Measurements from ENCODE around the gene GPR87.

GRCh38 chr3:151306168-151306810, 10.3 kb downstream of the GPR87 start:
- TF ChIP-seq BHLHE40 (IDR thresholded peaks at IDR 0.05; ENCODE audit: low read depth, low read length) (no peak), POLR2A (IDR thresholded peaks at IDR 0.05; ENCODE audit: low read depth, low read length) (no peak), SMC3 (IDR thresholded peaks at IDR 0.05; ENCODE audit: low read depth, low read length) (no peak), FOS (IDR thresholded peaks at IDR 0.05; ENCODE audit: low read depth, low read length) (no peak), RAD21 (IDR thresholded peaks at IDR 0.05; ENCODE audit: low read length) (no peak), MAFK (IDR thresholded peaks at IDR 0.05; ENCODE audit: low read depth, low read length) (no peak)
- TF ChIP-seq, protein P1, sequence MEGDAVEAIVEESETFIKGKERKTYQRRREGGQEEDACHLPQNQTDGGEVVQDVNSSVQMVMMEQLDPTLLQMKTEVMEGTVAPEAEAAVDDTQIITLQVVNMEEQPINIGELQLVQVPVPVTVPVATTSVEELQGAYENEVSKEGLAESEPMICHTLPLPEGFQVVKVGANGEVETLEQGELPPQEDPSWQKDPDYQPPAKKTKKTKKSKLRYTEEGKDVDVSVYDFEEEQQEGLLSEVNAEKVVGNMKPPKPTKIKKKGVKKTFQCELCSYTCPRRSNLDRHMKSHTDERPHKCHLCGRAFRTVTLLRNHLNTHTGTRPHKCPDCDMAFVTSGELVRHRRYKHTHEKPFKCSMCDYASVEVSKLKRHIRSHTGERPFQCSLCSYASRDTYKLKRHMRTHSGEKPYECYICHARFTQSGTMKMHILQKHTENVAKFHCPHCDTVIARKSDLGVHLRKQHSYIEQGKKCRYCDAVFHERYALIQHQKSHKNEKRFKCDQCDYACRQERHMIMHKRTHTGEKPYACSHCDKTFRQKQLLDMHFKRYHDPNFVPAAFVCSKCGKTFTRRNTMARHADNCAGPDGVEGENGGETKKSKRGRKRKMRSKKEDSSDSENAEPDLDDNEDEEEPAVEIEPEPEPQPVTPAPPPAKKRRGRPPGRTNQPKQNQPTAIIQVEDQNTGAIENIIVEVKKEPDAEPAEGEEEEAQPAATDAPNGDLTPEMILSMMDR (conservative IDR thresholded peaks at IDR 0.05; ENCODE audit: low read depth, low read length) = no peak

Data from IMR-90 (cell line).